GM23248 (cell line): ENCODE data around the gene MAP1LC3B2. TPM values are rescaled to one million over a fixed set of nuclear protein-coding genes. Genes with fewer than 3 reads are reported as not detected.
A peak's percentile ranks its signal among the peaks of the same experiment; 100 is the strongest.

Source experiments
- DNase-seq: peaks from one replicate; pipeline ENCODE4 v3.0.0-alpha.2; 2015
- H2AFZ ChIP-seq: fragments of 200-600 bp; sonication (generic); 2 replicates; pipeline ENCODE4 v1.6.1; 2016; ENCODE audit warnings: antibody characterized with exemption
- H3F3A ChIP-seq: fragments of 200-600 bp; sonication (generic); 2 replicates; pipeline ENCODE4 v1.6.1; 2016; ENCODE audit warnings: mild to moderate bottlenecking, antibody characterized with exemption, mixed run types; ENCODE audit not compliant: insufficient read depth
- H3K27ac ChIP-seq: fragments of 200-600 bp; sonication (generic); 2 replicates; pipeline ENCODE4 v1.5.1; 2016; ENCODE audit warnings: mild to moderate bottlenecking
- H3K27me3 ChIP-seq: fragments of 200-600 bp; sonication (generic); replicated peaks from 2 replicates; pipeline ENCODE4 v1.6.1; 2016; ENCODE audit warnings: mild to moderate bottlenecking; ENCODE audit not compliant: insufficient read depth
- H3K36me3 ChIP-seq: fragments of 200-600 bp; sonication (generic); 2 replicates; pipeline ENCODE4 v1.6.1; 2016; ENCODE audit warnings: low read depth, mild to moderate bottlenecking
- H3K4me1 ChIP-seq: fragments of 200-600 bp; sonication (generic); 2 replicates; pipeline ENCODE4 v1.6.1; 2016; ENCODE audit warnings: mild to moderate bottlenecking; ENCODE audit not compliant: insufficient read depth
- H3K4me2 ChIP-seq: fragments of 200-600 bp; sonication (generic); one replicate; pipeline ENCODE4 v1.6.1; 2016; ENCODE audit warnings: mild to moderate bottlenecking; ENCODE audit not compliant: unreplicated experiment
- H3K4me3 ChIP-seq: fragments of 200-600 bp; sonication (generic); 2 replicates; pipeline ENCODE4 v1.5.1; 2016; ENCODE audit warnings: mild to moderate bottlenecking
- H3K79me2 ChIP-seq: fragments of 200-600 bp; sonication (generic); 2 replicates; pipeline ENCODE4 v1.6.1; 2016; ENCODE audit warnings: mild to moderate bottlenecking; ENCODE audit not compliant: insufficient read depth
- H3K9ac ChIP-seq: fragments of 200-600 bp; sonication (generic); 2 replicates; pipeline ENCODE4 v1.6.1; 2016; ENCODE audit warnings: mild to moderate bottlenecking
- H3K9me2 ChIP-seq: fragments of 200-600 bp; sonication (generic); 2 replicates; pipeline ENCODE4 v1.6.1; 2016; ENCODE audit warnings: mixed run types, mild to moderate bottlenecking, moderate library complexity; ENCODE audit not compliant: insufficient read depth
- H3K9me3 ChIP-seq: fragments of 200-600 bp; sonication (generic); one replicate; pipeline ENCODE4 v1.6.1; 2017; ENCODE audit warnings: low read depth
- H4K20me1 ChIP-seq: fragments of 200-600 bp; sonication (generic); 2 replicates; pipeline ENCODE4 v1.6.0; 2016; ENCODE audit not compliant: insufficient read depth
- EZH2 ChIP-seq: fragments of 200-600 bp; sonication (generic); IDR thresholded peaks from 2 replicates; pipeline ENCODE4 v1.6.1; 2018; ENCODE audit warnings: antibody characterized with exemption, mild to moderate bottlenecking; ENCODE audit not compliant: insufficient read depth, poor library complexity, severe bottlenecking
- EZH2phosphoT487 ChIP-seq: fragments of 200-600 bp; sonication (generic); IDR thresholded peaks from 2 replicates; pipeline ENCODE4 v1.6.1; 2018; ENCODE audit warnings: antibody characterized with exemption, moderate library complexity, mild to moderate bottlenecking, low read depth; ENCODE audit not compliant: insufficient read depth
- WGBS, 2 experiments: methylation state at CpG; one replicate each; pipeline ENCODE4 v1.1.6; 2015 to 2017; ENCODE audit warnings: low lambda C conversion rate in 2 of 2, low coverage in 1 of 2; ENCODE audit errors: missing lambda C conversion rate in 2 of 2; 5-methylcytosine and 5-hydroxymethylcytosine counted together
- in situ Hi-C: fragments of 300-500 bp; cut with MboI; formaldehyde crosslinking; loops from 2 replicates; pipeline ENCODE4 v1.15.0; 2020
- polyA plus RNA-seq: library from polyadenylated mRNA; unstranded; fragments of >200 nt; fragmentation: Nextera tagmentation; extraction: Ambion mirVana; gene quantifications from 2 replicates; pipeline ENCODE4 v1.2.1, GENCODE V29; 2016
- total RNA-seq: library from RNA; depleted of rRNA; stranded (reverse); fragments of >200 nt; shearing (Covaris generic); gene quantifications from 2 replicates; pipeline ENCODE4 v1.2.3, GENCODE V29; 2014

Gene MAP1LC3B2
- total and polyA plus RNA-seq, 2 experiments from 2014 or later, result 0.32 to 9.0 TPM

GRCh38 chr12:116613256-116613655, 54.1 kb downstream of the MAP1LC3B2 start:
- in situ Hi-C loops, result loop anchor here (25.0 kb wide), 1 partner anchor 601 kb away; no protein-coding TSS in a partner anchor
- TF ChIP-seq EZH2 (no peak), EZH2phosphoT487 (no peak)
- no peaks in the 10 kb centered on the region for H3K9me2 ChIP-seq

GRCh38 chr12:116614194-116614915, 55.2 kb downstream of the MAP1LC3B2 start:
- no peaks in the 10 kb centered on the region for H3K79me2 ChIP-seq
- H3K36me3 ChIP-seq, result no peaks in the 10 kb centered on the region
- TF ChIP-seq EZH2phosphoT487, result no peak
- no peak for TF ChIP-seq EZH2
- WGBS, 2 experiments, result 68 to 73% methylated on average over 11 of the region's 11 CpGs
- no peaks in the 10 kb centered on the region for H3K4me1 ChIP-seq
- no peaks in the 10 kb centered on the region for H4K20me1 ChIP-seq
- H2AFZ ChIP-seq, result no peak overlapping the region
- H3K9me2 ChIP-seq, result no peaks in the 10 kb centered on the region
- H3K4me3 ChIP-seq, result no peak overlapping the region
- no peaks in the 10 kb centered on the region for H3K9me3 ChIP-seq
- H3K9ac ChIP-seq, result no peak overlapping the region
- H3K4me2 ChIP-seq, result no peak overlapping the region
- peaks cover 3% of the 10 kb centered on the region for H3K27me3 ChIP-seq
- 0 out of 2 replicates have a peak, but pooled peaks cover under 1% of the 10 kb centered on the region for H3F3A ChIP-seq
- in situ Hi-C loops, result loop anchor here (25.0 kb wide), 1 partner anchor 602 kb away; no protein-coding TSS in a partner anchor
- DNase-seq, result peak; percentile 48
- no peak overlapping the region for H3K27ac ChIP-seq

More at GRCh38 chr12:116613256-116613655, 54.1 kb downstream of the MAP1LC3B2 start:
- Histone ChIP-seq H3F3A (0 out of 2 replicates have a peak, but pooled peaks cover 7% of the 10 kb centered on the region), H3K79me2 (no peaks in the 10 kb centered on the region), H2AFZ (no peak overlapping the region), H3K4me3 (no peak overlapping the region), H4K20me1 (no peaks in the 10 kb centered on the region), H3K4me2 (no peak overlapping the region), H3K9ac (no peak overlapping the region), H3K36me3 (no peaks in the 10 kb centered on the region), H3K27me3 (no peaks in the 10 kb centered on the region), H3K4me1 (no peaks in the 10 kb centered on the region), H3K27ac (no peak overlapping the region), H3K9me3 (no peaks in the 10 kb centered on the region)
- 43% methylated on average over 8 of the region's 8 CpGs for WGBS, 2 experiments
- DNase-seq, result no peak

GRCh38 chr12:116615141-116615861, 56.1 kb downstream of the MAP1LC3B2 start:
- TF ChIP-seq EZH2, result no peak
- no peak for TF ChIP-seq EZH2phosphoT487
- Histone ChIP-seq H3K4me2 (no peak overlapping the region), H3K27ac (no peak overlapping the region), H3K27me3 (peaks cover 11% of the 10 kb centered on the region), H3K9me2 (no peaks in the 10 kb centered on the region), H3K79me2 (no peaks in the 10 kb centered on the region), H3F3A (no peaks in the 10 kb centered on the region), H3K36me3 (no peaks in the 10 kb centered on the region), H4K20me1 (no peaks in the 10 kb centered on the region), H3K9ac (no peak overlapping the region), H3K9me3 (no peaks in the 10 kb centered on the region), H3K4me3 (no peak overlapping the region), H3K4me1 (no peaks in the 10 kb centered on the region), H2AFZ (no peak overlapping the region)
- in situ Hi-C loops, result loop anchor here (25.0 kb wide), 1 partner anchor 603 kb away; no protein-coding TSS in a partner anchor
- DNase-seq, result no peak
- 72 to 73% methylated on average over 13 of the region's 13 CpGs for WGBS, 2 experiments

GRCh38 chr12:116616536-116617248, 57.5 kb downstream of the MAP1LC3B2 start:
- Histone ChIP-seq H2AFZ (no peak overlapping the region), H3K27me3 (peaks cover 16% of the 10 kb centered on the region), H3K9me3 (no peaks in the 10 kb centered on the region), H3K4me3 (no peak overlapping the region), H3F3A (no peaks in the 10 kb centered on the region), H4K20me1 (no peaks in the 10 kb centered on the region), H3K4me2 (no peak overlapping the region), H3K27ac (no peak overlapping the region), H3K36me3 (no peaks in the 10 kb centered on the region), H3K9ac (no peak overlapping the region), H3K4me1 (no peaks in the 10 kb centered on the region), H3K9me2 (no peaks in the 10 kb centered on the region), H3K79me2 (no peaks in the 10 kb centered on the region)
- WGBS, 2 experiments, result 80 to 85% methylated on average over 12 of the region's 12 CpGs
- TF ChIP-seq EZH2phosphoT487 (no peak), EZH2 (no peak)
- no peak for DNase-seq
- in situ Hi-C loops, result loop anchor here (25.0 kb wide), 1 partner anchor 604 kb away; no protein-coding TSS in a partner anchor
